ENCODE results near the gene P4HA2.

DNA sequence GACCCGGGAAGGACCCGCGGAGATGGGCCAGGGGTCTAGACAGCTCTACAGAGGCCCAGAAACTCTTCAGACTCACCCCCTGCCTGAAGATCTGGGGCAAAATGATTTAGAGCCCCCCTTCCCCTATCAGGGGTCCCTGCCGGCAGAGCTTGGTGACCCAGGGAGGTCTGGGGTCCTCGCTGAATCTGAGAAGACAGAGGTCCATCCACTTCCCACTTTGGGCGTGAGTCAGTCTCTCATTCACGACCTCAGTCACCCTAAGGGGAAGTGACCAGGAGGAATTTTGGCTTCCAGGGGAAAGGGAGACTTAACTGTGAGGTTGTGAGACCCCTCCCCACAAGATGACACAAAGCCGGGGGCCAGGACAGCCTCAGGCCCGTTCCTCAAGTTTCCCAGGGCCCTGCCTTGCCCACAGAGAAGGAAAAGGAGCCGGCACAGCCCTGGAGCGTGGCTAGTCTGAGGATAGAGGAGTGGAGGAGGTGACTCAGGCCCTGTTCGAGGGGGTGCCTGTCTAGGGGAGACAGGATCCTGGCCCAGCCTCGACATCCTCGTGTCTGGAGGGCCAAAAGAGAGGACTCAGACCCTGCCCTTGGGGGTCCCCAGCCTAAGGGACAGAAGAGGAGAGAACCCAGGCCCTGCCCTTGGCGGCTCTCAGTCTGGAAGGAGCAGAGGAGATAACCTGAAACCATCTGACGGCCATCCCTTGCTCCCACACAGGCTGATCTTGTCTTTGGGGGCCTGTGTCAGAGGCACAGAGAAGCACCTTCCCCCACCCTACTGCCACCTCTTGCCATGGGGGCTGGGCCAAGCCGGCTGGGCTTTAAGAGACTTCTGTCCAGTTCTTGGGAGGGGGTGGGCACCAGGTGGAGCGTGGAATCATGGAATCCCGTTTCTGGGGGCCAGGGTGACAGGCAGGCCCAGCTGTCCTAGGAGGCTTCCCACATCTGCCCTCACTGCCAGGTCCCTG is 30.7 kb upstream of the P4HA2 start:
- TF ChIP-seq, protein P1, sequence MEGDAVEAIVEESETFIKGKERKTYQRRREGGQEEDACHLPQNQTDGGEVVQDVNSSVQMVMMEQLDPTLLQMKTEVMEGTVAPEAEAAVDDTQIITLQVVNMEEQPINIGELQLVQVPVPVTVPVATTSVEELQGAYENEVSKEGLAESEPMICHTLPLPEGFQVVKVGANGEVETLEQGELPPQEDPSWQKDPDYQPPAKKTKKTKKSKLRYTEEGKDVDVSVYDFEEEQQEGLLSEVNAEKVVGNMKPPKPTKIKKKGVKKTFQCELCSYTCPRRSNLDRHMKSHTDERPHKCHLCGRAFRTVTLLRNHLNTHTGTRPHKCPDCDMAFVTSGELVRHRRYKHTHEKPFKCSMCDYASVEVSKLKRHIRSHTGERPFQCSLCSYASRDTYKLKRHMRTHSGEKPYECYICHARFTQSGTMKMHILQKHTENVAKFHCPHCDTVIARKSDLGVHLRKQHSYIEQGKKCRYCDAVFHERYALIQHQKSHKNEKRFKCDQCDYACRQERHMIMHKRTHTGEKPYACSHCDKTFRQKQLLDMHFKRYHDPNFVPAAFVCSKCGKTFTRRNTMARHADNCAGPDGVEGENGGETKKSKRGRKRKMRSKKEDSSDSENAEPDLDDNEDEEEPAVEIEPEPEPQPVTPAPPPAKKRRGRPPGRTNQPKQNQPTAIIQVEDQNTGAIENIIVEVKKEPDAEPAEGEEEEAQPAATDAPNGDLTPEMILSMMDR (IDR thresholded peaks at IDR 0.05) = no peak
- TF ChIP-seq POLR2A (IDR thresholded peaks at IDR 0.05) = no peak

All from body of pancreas (tissue), 4 donors.